Measurements from ENCODE around the gene CRY1. TPM values are rescaled to one million over a fixed set of nuclear protein-coding genes. Genes with fewer than 3 reads are reported as not detected.
A peak's percentile ranks its signal among the peaks of the same experiment; 100 is the strongest.

The CRY1 gene
- total and polyA plus RNA-seq, 4 experiments from 2014 or later = 27.6 to 37.3 (median 31.7) TPM

GRCh38 chr12:106957583-106957982 lies 135.8 kb downstream of the CRY1 start:
- no peaks in the 10 kb centered on the region for H3K36me3 ChIP-seq (ENCODE audit: insufficient read depth, low read length)
- peak overlapping the region; percentile 76 for H3K27ac ChIP-seq (ENCODE audit: low read depth, low read length)
- H3K27me3 ChIP-seq (ENCODE audit: insufficient read depth, low read length) = no peaks in the 10 kb centered on the region
- intact Hi-C loops (cut with micrococcal nuclease) = loop anchor here (5.0 to 10.0 kb wide), 3 partner anchors 70 to 713 kb away; partner anchors contain the start of genes CKAP4 and TCP11L2
- DNase-seq = no peak
- peak overlapping the region; percentile 91 to 98 (median 95) for H3K4me3 Mint-ChIP-seq
- no peaks in the 10 kb centered on the region for H3K27me3 Mint-ChIP-seq
- peaks cover 0 to 3% (median 0%) of the 10 kb centered on the region in 8 donors for H3K9me3 Mint-ChIP-seq
- no peaks in the 10 kb centered on the region for H3K9me3 ChIP-seq (ENCODE audit: control insufficient read depth in 1 of 2, low read length in 2 of 2)
- ChIA-PET CTCF (ENCODE audit: partially characterized antibody) (no interaction called here), POLR2A (ENCODE audit: partially characterized antibody) (interaction anchor here (1.2 kb wide), 2 partner anchors 13 to 29 kb away, joined by 3 read pairs; partner anchors contain the start of gene MTERF2)
- H3K4me3 ChIP-seq (ENCODE audit: low read length in 2 of 2) = peak overlapping the region; percentile 74 to 92
- H3K36me3 Mint-ChIP-seq = peaks cover 2 to 22% of the 10 kb centered on the region in 2 donors
- peaks cover 21 to 44% (median 34%) of the 10 kb centered on the region in 4 donors for H3K4me1 Mint-ChIP-seq
- peak overlapping the region; percentile 88 to 99 (median 95) for H3K27ac Mint-ChIP-seq
- H3K4me1 ChIP-seq (ENCODE audit: insufficient read depth, low read length) = peaks cover 17% of the 10 kb centered on the region

- Histone ChIP-seq H3K36me3 (ENCODE audit: insufficient read depth, low read length) (no peaks in the 10 kb centered on the region), H3K27ac (ENCODE audit: low read depth, low read length) (peak overlapping the region; percentile 76), H3K9me3 (ENCODE audit: control insufficient read depth in 1 of 2, low read length in 2 of 2) (no peaks in the 10 kb centered on the region), H3K27me3 (ENCODE audit: insufficient read depth, low read length) (no peaks in the 10 kb centered on the region), H3K4me3 (ENCODE audit: low read length in 2 of 2) (peak overlapping the region; percentile 74 to 92), H3K4me1 (ENCODE audit: insufficient read depth, low read length) (peaks cover 17% of the 10 kb centered on the region)
- ChIA-PET POLR2A (ENCODE audit: partially characterized antibody) (interaction anchor here (0.5 to 3.1 kb wide), 23 partner anchors 9 to 729 kb away, joined by 3 to 33 read pairs (median 5); partner anchors contain the start of genes CRY1, MTERF2, POLR3B and RIC8B), CTCF (ENCODE audit: partially characterized antibody) (interaction anchor here (0.9 to 3.5 kb wide), 7 partner anchors 11 to 598 kb away, joined by 3 to 13 read pairs (median 4); partner anchors contain the start of gene POLR3B)
- intact Hi-C loops (cut with micrococcal nuclease) = loop anchor here (1.0 to 10.0 kb wide), 5 partner anchors 31 to 711 kb away; partner anchors contain the start of genes CKAP4, CRY1, MTERF2 and TCP11L2
- peaks cover 0 to 3% (median 0%) of the 10 kb centered on the region in 8 donors for H3K9me3 Mint-ChIP-seq
- H3K36me3 Mint-ChIP-seq = peaks cover 0 to 20% of the 10 kb centered on the region in 2 donors
- H3K4me3 Mint-ChIP-seq = peak overlapping the region; percentile 91 to 98 (median 95)
- peak overlapping the region; percentile 85 to 99 (median 95) for H3K27ac Mint-ChIP-seq
- H3K27me3 Mint-ChIP-seq = no peaks in the 10 kb centered on the region
- peaks cover 21 to 48% (median 29%) of the 10 kb centered on the region in 4 donors for H3K4me1 Mint-ChIP-seq
- peak in 3 of 5 donors; percentile 32 to 71 (median 58) for DNase-seq
Observed at GRCh38 chr12:106956048-106956578, 137.2 kb downstream of the CRY1 start.

- peak within 1 kb of the TSS; percentile 74 to 92 for H3K4me3 ChIP-seq (ENCODE audit: low read length in 2 of 2)
- H3K27me3 ChIP-seq (ENCODE audit: insufficient read depth, low read length) = no peaks in the 10 kb centered on the region
- Mint-ChIP-seq H3K27me3 (no peaks in the 10 kb centered on the region), H3K4me1 (peaks cover 20 to 48% (median 25%) of the 10 kb centered on the region in 4 donors), H3K36me3 (peaks cover 0 to 16% of the 10 kb centered on the region in 2 donors), H3K9me3 (peaks cover 0 to 3% (median 0%) of the 10 kb centered on the region in 8 donors), H3K27ac (peak within 1 kb of the TSS; percentile 93 to 99 (median 96)), H3K4me3 (peak within 1 kb of the TSS; percentile 92 to 98 (median 96))
- H3K9me3 ChIP-seq (ENCODE audit: control insufficient read depth in 1 of 2, low read length in 2 of 2) = no peaks in the 10 kb centered on the region
- no peaks in the 10 kb centered on the region for H3K36me3 ChIP-seq (ENCODE audit: insufficient read depth, low read length)
- ChIA-PET POLR2A (ENCODE audit: partially characterized antibody) (interaction anchor here (0.5 to 3.1 kb wide), 23 partner anchors 9 to 653 kb away, joined by 3 to 33 read pairs (median 5); partner anchors contain the start of genes CRY1, MTERF2, POLR3B and RIC8B), CTCF (ENCODE audit: partially characterized antibody) (interaction anchor here (0.7 to 3.5 kb wide), 10 partner anchors 11 to 597 kb away, joined by 3 to 13 read pairs (median 4); partner anchors contain the start of genes CRY1 and POLR3B)
- DNase-seq = peak; percentile 89 to 91 (median 90)
- H3K4me1 ChIP-seq (ENCODE audit: insufficient read depth, low read length) = peaks cover 17% of the 10 kb centered on the region
- peak within 1 kb of the TSS; percentile 76 for H3K27ac ChIP-seq (ENCODE audit: low read depth, low read length)
- intact Hi-C loops (cut with micrococcal nuclease) = loop anchor here (1.0 to 10.0 kb wide), 6 partner anchors 32 to 711 kb away; partner anchors contain the start of genes CKAP4, CRY1, MTERF2 and RIC8B
Observed at GRCh38 chr12:106955377-106956047, 137.8 kb downstream of the CRY1 start, which contains the start of gene TMEM263. TMEM263 (plus strand) TSS chr12:106955907; CDS start chr12:106967117, 11,210 bp downstream.

GRCh38 chr12:106954462-106955376 lies 138.6 kb downstream of the CRY1 start:
- CTCF ChIA-PET (ENCODE audit: partially characterized antibody) = interaction anchor here (0.7 to 3.5 kb wide), 5 partner anchors 10 to 597 kb away, joined by 3 to 13 read pairs (median 3); partner anchors contain the start of genes CRY1 and POLR3B
- intact Hi-C loops (cut with micrococcal nuclease) = loop anchor here (1.0 to 10.0 kb wide), 4 partner anchors 73 to 710 kb away; partner anchors contain the start of genes CKAP4, RIC8B and TCP11L2
- H3K4me1 ChIP-seq (ENCODE audit: insufficient read depth, low read length) = peaks cover 17% of the 10 kb centered on the region
- Mint-ChIP-seq H3K4me3 (peak overlapping the region; percentile 87 to 97 (median 93)), H3K9me3 (peaks cover 0 to 4% (median 2%) of the 10 kb centered on the region in 8 donors), H3K27me3 (no peaks in the 10 kb centered on the region), H3K36me3 (peaks cover 0 to 16% of the 10 kb centered on the region in 2 donors), H3K4me1 (peaks cover 19 to 48% (median 25%) of the 10 kb centered on the region in 4 donors), H3K27ac (peak overlapping the region; percentile 88 to 97 (median 96))
- no peaks in the 10 kb centered on the region for H3K36me3 ChIP-seq (ENCODE audit: insufficient read depth, low read length)
- H3K27me3 ChIP-seq (ENCODE audit: insufficient read depth, low read length) = no peaks in the 10 kb centered on the region
- DNase-seq = peak in 1 of 5 donors; percentile 10
- H3K4me3 ChIP-seq (ENCODE audit: low read length in 2 of 2) = peak overlapping the region; percentile 39 to 74
- no peaks in the 10 kb centered on the region for H3K9me3 ChIP-seq (ENCODE audit: control insufficient read depth in 1 of 2, low read length in 2 of 2)
- peak overlapping the region; percentile 76 for H3K27ac ChIP-seq (ENCODE audit: low read depth, low read length)
- POLR2A ChIA-PET (ENCODE audit: partially characterized antibody) = interaction anchor here (0.6 to 3.1 kb wide), 12 partner anchors 24 to 652 kb away, joined by 3 to 33 read pairs (median 7); partner anchors contain the start of genes CRY1, MTERF2, POLR3B and TCP11L2

GRCh38 chr12:106953352-106954250 lies 139.7 kb downstream of the CRY1 start:
- Histone ChIP-seq H3K36me3 (ENCODE audit: insufficient read depth, low read length) (no peaks in the 10 kb centered on the region), H3K4me1 (ENCODE audit: insufficient read depth, low read length) (peaks cover 14% of the 10 kb centered on the region), H3K9me3 (ENCODE audit: control insufficient read depth in 1 of 2, low read length in 2 of 2) (no peaks in the 10 kb centered on the region), H3K4me3 (ENCODE audit: low read length in 2 of 2) (no peak overlapping the region), H3K27me3 (ENCODE audit: insufficient read depth, low read length) (no peaks in the 10 kb centered on the region), H3K27ac (ENCODE audit: low read depth, low read length) (no peak overlapping the region)
- Mint-ChIP-seq H3K36me3 (peaks cover 3 to 12% of the 10 kb centered on the region in 2 donors), H3K9me3 (peaks cover 2 to 11% (median 4%) of the 10 kb centered on the region in 8 donors), H3K4me1 (peaks cover 16 to 44% (median 22%) of the 10 kb centered on the region in 4 donors), H3K4me3 (peak overlapping the region in 3 of 8 donors; percentile 26 to 94 (median 29)), H3K27ac (peak overlapping the region in 6 of 7 donors; percentile 6 to 88 (median 34)), H3K27me3 (no peaks in the 10 kb centered on the region)
- POLR2A ChIA-PET (ENCODE audit: partially characterized antibody) = interaction anchor here (0.6 to 3.1 kb wide), 3 partner anchors 25 to 140 kb away, joined by 3 to 33 read pairs (median 4); partner anchors contain the start of gene CRY1
- intact Hi-C loops (cut with micrococcal nuclease) = loop anchor here (10.0 kb wide), 1 partner anchor 709 kb away; the partner anchor contains the start of gene CKAP4
- DNase-seq = no peak
- CTCF ChIA-PET (ENCODE audit: partially characterized antibody) = interaction anchor here (1.8 to 3.5 kb wide), 2 partner anchors 126 to 596 kb away, joined by 4 to 13 read pairs; partner anchors contain the start of gene POLR3B
